NCI-H2107 treated with DMSO at 0.1 percent for 48 hours (cell line): ENCODE measurements around the gene TNXB.

Experiments
- DNase-seq: peaks from one replicate; lab custom pipeline; 2025; ENCODE audit not compliant: unreplicated experiment; lab: John Stamatoyannopoulos, UW

TNXB gene

DNA sequence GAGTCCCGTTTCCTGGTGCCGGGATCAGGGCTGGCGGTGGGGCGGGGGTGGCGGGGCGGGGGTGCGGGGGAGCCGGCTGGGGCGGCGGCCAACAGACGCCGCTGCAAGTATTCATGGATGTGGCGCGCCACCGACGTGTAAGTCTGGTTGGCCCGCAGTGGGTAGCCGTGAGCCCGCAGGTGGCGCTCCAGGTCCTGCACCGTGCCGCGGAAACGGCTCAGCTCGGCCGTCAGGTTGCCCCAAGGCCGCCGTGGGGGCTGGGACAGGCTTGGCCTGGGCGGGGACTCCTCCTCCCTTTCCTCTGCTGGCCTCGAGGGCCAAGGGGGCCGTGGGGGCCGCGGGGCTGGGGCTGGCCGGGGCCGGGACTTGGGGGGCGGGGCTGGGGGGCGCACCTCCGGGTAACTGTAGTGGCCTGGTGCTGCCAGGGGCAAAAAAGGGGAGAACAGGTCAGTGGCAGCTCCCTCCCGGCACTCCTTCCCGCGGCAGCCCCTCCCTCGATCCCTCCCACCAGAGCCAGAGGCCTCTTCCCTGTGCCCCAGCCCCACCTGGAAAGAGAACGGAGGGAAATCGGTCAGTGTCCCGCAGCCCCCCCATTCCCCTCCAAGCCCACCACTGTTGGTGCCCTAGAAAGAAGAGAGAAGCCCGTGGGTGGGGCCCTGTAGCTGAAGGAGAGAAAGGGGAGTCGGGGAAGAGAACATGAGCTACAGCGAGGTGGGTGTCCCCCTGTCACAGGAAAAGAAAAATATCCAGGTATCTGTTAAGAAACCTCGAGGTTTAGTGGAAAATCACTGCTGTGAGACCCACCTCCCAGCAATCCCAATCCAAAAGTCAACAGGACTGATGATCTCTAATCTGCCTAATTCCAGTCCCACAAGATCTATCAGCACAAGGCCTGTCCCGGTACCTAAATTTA, 21.3 kb downstream of the TNXB start:
- no peak for DNase-seq

GRCh38 chr6:32086661-32087573, 22.2 kb downstream of the TNXB start:
- no peak for DNase-seq

DNA sequence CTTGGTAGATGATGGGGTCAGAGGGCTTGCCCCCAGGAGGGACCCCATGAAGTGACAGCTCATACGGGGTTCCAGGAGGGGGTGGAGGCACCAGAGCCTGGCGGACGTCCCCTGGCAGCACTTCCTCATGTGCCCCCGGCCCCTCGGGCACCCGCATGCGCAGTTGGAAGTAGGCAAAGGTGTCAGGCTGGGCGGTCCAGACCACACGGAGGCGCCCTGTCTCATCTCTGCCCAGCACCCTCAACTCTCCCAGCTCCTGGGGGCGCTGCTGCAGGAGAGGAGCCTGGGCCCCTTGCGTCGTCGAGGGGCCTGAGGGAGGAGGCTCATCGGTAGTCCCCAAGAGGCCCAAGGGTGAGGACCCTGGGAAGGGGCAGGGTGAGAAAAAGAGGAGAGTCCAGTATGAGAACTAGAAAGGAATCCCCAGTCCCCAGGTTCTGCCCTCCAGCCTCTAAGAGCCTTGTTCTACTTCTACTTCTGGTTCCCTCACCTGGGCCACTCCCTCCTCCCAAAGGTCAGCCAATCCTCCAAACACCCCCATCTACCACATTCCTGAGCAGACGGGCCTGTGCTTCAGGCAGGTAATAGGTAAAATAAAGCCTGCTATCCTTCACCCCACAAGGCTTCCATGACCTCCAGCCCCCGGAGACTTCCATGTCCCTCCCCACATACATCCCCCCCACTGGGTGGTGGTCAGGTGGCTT, 23.2 kb downstream of the TNXB start:
- no peak for DNase-seq

DNA sequence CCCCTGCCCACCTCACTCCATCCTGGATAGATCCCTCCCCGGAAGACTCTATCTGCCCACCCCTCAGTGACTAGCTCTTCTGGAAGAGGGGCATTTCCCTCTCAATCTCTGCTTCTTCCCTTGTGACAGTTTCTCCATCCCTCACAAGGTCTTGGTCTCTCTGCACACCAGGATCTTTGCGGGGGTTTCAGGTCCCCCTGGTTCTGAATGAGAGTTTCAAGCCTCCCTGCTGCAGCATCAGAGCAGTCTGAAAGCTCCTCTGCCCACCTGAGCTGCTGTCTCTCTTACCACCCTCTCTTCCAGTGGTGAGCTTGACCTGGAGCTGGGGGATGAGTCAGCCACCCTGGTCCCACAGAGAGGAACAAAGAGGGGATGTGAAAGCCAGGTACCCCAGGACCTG, 24.4 kb downstream of the TNXB start:
- DNase-seq: no peak

DNA sequence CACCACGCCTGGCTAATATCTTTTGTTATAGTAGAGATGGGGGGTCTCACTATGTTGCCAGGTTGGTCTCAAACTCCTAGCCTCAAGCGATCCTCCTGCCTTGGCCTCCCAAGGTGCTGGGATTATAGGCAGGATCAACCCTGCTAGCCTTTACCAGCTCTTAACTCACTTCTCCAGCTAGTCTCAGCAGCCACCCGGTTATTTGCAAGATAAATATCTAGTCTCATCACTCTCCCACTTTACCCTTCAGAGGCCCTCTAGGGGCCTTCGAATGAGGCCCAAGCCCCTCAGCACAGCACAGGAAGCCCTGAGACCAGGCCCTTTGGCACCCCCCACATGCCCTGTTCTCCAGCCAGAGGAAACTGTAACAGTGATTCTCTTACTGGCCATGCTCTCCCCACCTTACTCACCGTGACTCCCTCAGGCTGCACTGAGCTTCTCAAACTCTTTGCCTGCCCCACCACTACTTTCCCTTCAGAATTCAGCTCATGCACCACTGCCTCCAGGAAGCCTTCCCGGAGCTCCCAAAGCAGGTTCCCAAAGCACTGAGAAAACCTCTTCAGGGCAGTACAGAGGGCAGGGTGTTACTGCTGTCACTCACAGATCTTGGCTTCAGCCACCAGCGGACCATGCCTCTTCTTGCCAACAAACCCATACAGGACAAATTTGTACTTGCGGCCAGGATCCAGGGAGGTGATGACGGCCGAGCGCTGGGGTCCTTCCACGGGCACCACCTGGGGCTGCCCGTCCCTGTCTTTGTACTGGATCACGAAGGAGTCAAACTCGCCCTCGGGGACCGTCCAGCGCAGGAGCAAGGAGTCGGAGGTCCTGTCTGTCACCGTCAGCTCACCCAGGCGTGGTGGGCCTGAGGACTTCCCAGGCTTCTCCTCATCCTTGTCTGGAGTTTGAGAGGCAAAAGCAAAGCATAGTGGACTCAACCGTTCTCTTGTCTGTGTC, 25.0 kb downstream of the TNXB start:
- no peak for DNase-seq

GRCh38 chr6:32082935-32083334, 26.2 kb downstream of the TNXB start:
- DNase-seq: no peak

- DNase-seq: no peak
Measured at GRCh38 chr6:32082478-32082877, 26.7 kb downstream of the TNXB start.

GRCh38 chr6:32081168-32081990, 27.8 kb downstream of the TNXB start:
- DNase-seq: no peak

DNA sequence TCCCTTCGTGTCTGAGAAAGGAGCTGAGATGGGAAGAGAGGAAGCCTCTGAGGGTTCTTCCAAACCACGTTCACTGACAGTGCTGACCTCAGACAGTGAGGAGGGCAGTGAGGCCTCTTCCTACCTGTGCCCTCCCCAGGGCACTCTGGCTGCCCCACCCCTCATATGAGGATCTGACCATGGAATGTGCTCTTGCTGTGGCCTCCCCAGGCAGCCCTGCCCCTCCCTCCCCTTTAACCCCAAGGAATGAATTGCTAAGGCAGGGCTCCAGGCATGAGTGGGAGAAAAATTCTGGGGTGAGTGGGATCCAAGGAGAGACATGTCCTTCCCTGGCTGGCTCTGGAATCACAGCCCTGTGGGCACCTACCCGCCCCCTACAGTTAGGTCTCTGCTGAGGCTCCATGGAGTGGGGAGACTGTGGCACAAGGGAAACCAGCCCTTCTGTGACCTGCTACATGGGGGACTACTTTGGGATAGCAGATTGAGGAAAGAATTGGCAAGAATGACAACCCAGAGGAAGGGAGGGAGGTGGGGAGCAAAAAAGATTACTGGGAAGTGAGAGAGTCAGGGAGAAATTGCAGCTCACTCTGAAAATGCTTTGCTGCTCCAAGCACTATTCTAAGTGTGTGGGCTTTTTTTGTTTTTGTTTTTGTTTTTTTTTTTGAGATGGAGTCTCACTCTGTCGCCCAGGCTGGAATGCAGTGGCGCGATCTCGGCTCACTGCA, 29.4 kb downstream of the TNXB start:
- DNase-seq: no peak

DNA sequence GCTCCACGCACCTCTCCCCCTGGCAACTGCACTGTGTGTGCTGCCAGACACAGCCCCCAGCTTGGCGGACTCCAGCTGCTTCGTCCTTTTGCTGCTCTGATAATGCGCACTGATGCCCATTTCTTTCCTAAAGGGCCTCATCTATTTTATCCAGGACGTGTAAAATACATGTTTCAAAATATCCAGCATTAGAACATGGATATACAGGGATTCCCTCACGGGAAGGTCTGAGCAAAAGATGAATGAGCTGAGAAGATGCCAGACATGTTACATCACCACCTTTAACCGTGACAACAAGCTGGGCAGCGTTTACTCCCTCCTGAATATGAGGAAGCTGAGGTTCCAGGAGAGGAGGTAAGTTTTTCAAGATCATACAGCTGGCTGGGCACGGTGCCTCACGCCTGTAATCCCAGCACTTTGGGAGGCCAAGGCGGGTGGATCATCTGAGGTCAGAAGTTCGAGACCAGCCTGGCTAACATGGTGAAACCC, 32.8 kb downstream of the TNXB start:
- no peak for DNase-seq

DNA sequence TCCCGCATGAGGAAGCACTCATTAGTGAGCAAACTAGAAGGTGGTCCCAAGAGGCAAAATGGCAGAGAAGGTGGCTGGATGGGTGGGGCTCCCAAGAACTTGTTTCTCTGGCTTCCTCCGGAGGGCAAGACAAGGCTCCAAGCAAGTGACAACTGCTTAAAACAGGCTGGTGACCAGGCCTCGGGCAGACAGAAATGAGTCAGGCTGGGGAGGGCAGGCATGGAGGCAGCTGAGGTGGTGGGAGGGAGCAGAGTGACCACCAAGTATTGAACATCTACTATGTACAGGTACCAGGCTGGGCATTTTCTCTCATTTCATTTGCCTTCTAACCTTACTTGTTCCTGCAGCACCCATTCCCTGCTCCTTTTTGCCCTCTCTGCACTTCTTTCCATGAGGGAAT, 33.4 kb downstream of the TNXB start:
- DNase-seq: no peak

- no peak for DNase-seq
Measured at GRCh38 chr6:32074996-32075532, 34.1 kb downstream of the TNXB start.

DNA sequence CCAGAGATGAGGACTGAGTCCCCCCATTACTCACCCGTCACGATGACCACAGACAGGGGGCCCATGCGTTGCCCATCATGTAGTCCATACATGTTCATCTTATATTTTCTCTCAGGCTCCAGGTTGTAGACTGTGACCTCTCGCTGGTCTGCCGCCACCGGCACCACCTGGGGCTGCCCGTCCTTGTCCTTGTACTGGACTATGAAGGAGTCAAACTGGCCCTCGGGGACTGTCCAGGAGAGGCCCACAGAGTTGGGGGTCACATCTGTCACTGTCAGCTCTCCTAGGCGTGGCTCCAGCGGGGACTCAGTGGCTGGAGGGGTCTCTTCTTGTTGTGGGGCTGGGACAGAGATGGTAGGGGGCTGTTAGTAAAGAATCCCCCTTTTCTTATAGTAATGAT, 35.5 kb downstream of the TNXB start:
- no peak for DNase-seq

- DNase-seq: no peak
Measured at GRCh38 chr6:32073101-32073500, 36.0 kb downstream of the TNXB start.

DNA sequence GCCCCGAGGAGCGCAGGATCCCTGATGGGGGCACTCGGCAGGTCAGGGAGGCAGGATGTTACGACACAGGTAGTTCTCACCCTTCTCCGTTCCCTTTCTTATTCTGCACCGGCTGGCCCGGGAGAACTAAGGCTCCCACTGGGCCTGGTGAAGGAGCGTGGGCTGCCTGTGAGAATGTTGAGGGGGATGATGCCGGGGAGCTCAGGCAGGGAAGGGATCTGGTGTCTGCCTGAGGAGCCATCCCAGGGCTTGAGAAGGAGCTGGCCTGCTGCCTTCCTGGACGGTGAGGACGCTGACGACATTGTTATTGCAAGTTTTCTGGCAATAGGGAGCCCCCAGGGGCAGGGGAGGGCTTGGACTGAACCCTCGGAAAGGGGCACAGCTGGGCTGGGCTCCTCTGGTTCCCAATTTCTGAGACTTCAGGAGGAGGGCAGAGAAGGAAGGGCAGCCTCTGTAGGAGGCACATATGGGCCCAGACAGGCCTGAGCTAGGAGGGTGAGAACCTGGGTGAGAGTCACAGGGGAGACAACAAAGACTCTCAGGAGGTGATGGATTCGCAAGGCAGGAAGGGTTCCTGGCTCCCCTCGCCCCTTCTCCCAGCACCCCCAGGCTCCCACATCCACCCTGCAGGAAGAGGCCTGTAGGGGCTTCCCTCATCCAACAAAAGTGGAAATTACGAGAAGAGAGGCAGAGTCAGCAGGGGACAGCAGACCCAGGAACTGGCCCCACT, 38.2 kb downstream of the TNXB start:
- no peak for DNase-seq

- DNase-seq: no peak
Measured at GRCh38 chr6:32069878-32070515, 39.1 kb downstream of the TNXB start.

DNA sequence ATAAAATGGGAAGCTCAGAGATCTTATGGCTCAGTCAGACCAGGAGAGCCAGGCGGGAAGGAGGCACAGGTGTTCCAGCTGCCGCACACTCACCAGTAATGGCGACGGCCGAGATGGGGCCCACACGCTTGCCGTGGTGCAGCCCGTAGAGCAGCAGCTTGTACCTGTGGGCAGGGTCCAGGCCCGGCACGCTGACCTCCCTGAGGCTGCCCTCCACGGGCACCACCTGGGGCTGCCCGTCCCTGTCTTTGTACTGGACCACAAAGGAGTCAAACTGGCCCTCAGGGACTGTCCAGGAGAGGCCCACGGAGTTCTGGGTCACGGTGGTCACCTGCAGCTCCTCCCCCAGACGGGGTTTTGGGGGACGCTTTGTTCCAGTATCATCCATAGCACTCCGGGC, 39.7 kb downstream of the TNXB start:
- no peak for DNase-seq
